Tibial nerve (tissue), 4 donors: ENCODE results near the gene TMEM53. TPM values are rescaled to one million over a fixed set of nuclear protein-coding genes. Genes with fewer than 3 reads are reported as not detected.

ENCODE experiments used
- DNase-seq, 2 donors: peaks; one replicate each; pipeline ENCODE4 v3.0.0-alpha.2; 2019; ENCODE audit warnings: low spot score in 2 of 2
- H3K27ac ChIP-seq, 4 donors: fragments of 200-600 bp; sonication (generic) in 3 of 4; one replicate each; pipeline ENCODE4 v1.5.1; 2017 to 2019; ENCODE audit warnings: mild to moderate bottlenecking in 1 of 4
- H3K27me3 ChIP-seq, 2 donors: fragments of 200-600 bp; sonication (generic) in 1 of 2; one replicate each; pipeline versions ENCODE4 v1.5.1 to v1.6.0; 2017 to 2019
- H3K36me3 ChIP-seq, 3 donors: fragments of 200-600 bp; sonication (generic); one replicate each; pipeline ENCODE4 v1.5.1; 2018 to 2019
- H3K4me1 ChIP-seq, 4 donors: fragments of 200-600 bp; sonication (generic) in 3 of 4; one replicate each; pipeline ENCODE4 v1.5.1; 2017 to 2019
- H3K4me3 ChIP-seq, 4 donors: fragments of 200-600 bp; sonication (generic) in 3 of 4; one replicate each; pipeline ENCODE4 v1.5.1; 2017 to 2019; ENCODE audit warnings: mild to moderate bottlenecking in 1 of 4, moderate library complexity in 1 of 4
- H3K9me3 ChIP-seq, 4 donors: fragments of 200-600 bp; sonication (generic) in 3 of 4; one replicate each; pipeline ENCODE4 v1.5.1; 2017 to 2019
- EP300 ChIP-seq, 2 donors: sonication (generic); formaldehyde crosslinking; IDR thresholded peaks; one replicate each; pipeline ENCODE4 v1.6.1; 2017; ENCODE audit warnings: antibody characterized with exemption in 2 of 2, mild to moderate bottlenecking in 1 of 2
- POLR2A ChIP-seq, 2 donors: fragments of 450-650 bp; IDR thresholded peaks; one replicate each; pipeline ENCODE4 v1.6.1; 2017; ENCODE audit warnings: antibody characterized with exemption in 2 of 2, mild to moderate bottlenecking in 2 of 2, moderate library complexity in 2 of 2
- WGBS, 2 donors: methylation state at CpG; one replicate each; pipeline ENCODE4 v1.1.5; 2018; 5-methylcytosine and 5-hydroxymethylcytosine counted together
- total RNA-seq, 4 donors: library from RNA; depleted of rRNA; stranded (reverse); fragments of >200 nt; gene quantifications; one replicate each; pipeline ENCODE4 v1.1.0, GENCODE V29; 2016
- TF ChIP-seq, protein P1 (sequence below), 5 experiments: fragments of 200-600 bp in 3 of 5; fragments of 450-650 bp in 2 of 5; sonication (generic) in 3 of 5; IDR thresholded peaks; one replicate each; pipeline ENCODE4 v1.5.1; 2016 to 2019; ENCODE audit warnings: antibody characterized with exemption in 5 of 5, mild to moderate bottlenecking in 3 of 5, moderate library complexity in 2 of 5

Gene TMEM53
- total RNA-seq, 4 donors from 2014 or later = 7.2 to 10.5 (median 9.5) TPM

DNA sequence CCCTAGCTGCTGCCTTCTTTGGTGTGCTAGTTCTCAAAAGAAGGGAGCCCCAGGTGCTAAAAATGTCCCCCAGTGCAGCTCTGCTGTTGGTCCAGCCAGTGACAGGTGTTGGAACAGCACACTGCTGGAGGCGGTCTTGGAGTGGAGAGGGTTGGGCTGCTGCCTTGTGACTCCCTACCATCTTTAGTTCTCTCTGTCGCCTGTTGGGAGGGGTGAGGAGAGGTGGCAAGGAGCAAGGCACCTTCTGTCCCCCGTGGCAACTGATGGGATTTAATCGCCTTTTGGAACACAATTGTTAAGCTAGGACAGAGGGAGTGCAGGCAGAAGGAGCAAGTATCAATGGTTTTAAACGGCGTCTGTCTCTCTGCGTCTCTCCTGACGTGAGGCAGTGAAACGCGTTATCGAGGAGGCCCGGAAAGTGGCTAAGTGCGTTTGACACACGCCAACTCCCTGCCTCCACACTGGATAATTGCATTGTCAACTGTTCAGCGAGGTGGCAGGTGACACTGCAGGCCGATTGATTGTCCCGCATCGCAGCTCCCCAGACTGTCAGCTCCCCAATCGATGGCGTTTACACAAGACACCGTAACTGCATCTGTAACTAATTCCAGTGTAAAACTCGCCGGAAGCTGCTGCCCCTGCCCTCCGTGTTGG lies 34.0 kb downstream of the TMEM53 start:
- no peaks in the 10 kb centered on the region for H3K27me3 ChIP-seq

DNA sequence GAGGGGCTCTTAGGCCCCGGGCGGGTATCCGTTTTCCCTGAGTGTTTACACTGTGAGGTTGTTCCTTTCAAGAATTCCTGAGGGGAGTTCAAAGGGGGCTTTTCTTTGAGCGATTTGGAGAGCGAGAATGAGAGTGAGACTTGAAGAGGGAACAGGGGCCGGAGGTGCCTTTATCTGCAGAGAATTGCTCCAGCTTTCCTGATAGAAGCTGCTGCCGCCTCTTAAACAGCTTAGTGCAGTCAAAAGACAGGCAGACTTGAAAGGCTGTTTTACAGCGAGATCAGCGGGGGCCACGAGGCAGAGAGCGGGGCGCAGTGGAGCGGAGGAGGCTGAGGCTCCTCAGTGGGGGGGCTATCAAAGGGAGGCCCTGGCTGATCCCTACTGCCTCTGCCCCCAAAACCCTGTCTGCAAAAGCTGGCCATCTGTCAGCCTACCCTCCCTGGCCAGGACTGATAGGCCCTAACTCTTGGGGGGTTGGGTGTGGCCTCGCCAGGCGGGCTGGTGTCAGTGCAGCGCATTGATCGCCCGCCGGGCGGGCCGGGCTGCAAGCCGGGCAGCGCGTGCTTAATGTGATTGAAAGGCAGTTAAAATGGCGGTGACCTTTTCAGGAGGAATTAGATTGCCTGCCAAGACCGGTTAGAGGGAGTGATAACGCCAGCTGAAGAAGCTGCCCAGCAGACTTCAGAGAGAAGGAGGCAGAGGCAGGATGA lies 36.4 kb downstream of the TMEM53 start:
- H3K4me3 ChIP-seq = no peak overlapping the region
- TF ChIP-seq POLR2A (IDR thresholded peaks at IDR 0.05) = no peak
- TF ChIP-seq EP300 (IDR thresholded peaks at IDR 0.05) = no peak
- TF ChIP-seq, protein P1, sequence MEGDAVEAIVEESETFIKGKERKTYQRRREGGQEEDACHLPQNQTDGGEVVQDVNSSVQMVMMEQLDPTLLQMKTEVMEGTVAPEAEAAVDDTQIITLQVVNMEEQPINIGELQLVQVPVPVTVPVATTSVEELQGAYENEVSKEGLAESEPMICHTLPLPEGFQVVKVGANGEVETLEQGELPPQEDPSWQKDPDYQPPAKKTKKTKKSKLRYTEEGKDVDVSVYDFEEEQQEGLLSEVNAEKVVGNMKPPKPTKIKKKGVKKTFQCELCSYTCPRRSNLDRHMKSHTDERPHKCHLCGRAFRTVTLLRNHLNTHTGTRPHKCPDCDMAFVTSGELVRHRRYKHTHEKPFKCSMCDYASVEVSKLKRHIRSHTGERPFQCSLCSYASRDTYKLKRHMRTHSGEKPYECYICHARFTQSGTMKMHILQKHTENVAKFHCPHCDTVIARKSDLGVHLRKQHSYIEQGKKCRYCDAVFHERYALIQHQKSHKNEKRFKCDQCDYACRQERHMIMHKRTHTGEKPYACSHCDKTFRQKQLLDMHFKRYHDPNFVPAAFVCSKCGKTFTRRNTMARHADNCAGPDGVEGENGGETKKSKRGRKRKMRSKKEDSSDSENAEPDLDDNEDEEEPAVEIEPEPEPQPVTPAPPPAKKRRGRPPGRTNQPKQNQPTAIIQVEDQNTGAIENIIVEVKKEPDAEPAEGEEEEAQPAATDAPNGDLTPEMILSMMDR (IDR thresholded peaks at IDR 0.05) = no peak
- no peaks in the 10 kb centered on the region for H3K9me3 ChIP-seq
- no peaks in the 10 kb centered on the region for H3K27me3 ChIP-seq
- no peak overlapping the region for H3K27ac ChIP-seq
- 70% methylated on average over 27 of the region's 27 CpGs for WGBS, 2 donors
- no peak for DNase-seq
- peaks cover 0 to 48% (median 5%) of the 10 kb centered on the region in 4 donors for H3K4me1 ChIP-seq
- H3K36me3 ChIP-seq = peaks cover 3 to 95% (median 42%) of the 10 kb centered on the region in 3 donors

More for the DNA sequence above, 34.0 kb downstream of the TMEM53 start:
- H3K27ac ChIP-seq = no peak overlapping the region
- 71 to 72% methylated on average over 24 of the region's 24 CpGs for WGBS, 2 donors
- TF ChIP-seq EP300 (IDR thresholded peaks at IDR 0.05) (no peak), POLR2A (IDR thresholded peaks at IDR 0.05) (no peak)
- TF ChIP-seq, protein P1 (IDR thresholded peaks at IDR 0.05) = no peak
- peaks cover 0 to 48% (median 0%) of the 10 kb centered on the region in 4 donors for H3K4me1 ChIP-seq
- peaks cover 3 to 100% (median 42%) of the 10 kb centered on the region in 3 donors for H3K36me3 ChIP-seq
- DNase-seq = no peak
- no peaks in the 10 kb centered on the region for H3K9me3 ChIP-seq
- H3K4me3 ChIP-seq = no peak overlapping the region

DNA sequence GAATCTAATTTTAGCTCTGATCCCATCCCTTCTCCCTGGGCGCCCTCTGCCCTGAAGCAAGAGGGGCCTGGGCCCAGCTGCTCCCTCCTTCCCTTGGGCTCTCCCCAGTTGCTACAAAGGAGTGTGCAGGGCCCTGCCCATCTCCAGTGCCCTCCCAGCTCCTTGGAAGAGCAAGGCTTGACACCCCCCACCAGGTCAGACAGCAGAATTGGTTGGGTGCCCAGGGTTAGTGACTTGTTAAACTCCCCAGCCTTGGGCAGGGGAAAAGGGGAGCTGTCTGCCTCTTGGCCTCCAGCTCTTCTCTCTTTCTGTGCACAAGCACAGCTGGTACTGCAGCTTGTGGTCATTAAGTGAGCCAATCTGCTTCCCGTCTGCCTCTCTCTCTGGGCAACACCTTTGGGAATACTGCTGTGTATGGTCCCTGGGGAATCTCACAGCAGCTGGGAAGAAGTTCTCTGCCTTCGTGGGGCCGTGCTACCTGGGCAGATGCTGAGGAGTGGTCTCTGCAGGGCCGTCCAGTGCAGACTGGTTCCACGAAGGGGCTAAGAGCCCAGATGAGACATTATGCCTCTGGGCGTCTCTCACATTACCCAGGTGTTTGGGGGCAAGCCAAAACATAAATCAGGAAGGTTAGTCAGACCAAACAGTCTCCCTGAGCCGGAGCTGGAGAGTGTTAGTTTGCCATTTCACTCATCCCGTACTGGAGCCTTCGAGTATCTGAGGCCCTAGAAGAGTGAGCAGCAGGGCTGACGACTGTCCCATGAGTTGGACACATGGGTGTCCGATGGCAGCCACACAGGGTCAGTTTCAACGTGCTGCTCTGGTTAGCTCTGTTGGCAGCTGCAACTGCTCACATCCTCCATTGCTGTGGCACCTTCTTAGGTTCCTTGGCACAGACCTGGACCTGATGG lies 37.3 kb downstream of the TMEM53 start:
- 64 to 68% methylated on average over 12 to 13 of the region's 13 CpGs for WGBS, 2 donors

DNA sequence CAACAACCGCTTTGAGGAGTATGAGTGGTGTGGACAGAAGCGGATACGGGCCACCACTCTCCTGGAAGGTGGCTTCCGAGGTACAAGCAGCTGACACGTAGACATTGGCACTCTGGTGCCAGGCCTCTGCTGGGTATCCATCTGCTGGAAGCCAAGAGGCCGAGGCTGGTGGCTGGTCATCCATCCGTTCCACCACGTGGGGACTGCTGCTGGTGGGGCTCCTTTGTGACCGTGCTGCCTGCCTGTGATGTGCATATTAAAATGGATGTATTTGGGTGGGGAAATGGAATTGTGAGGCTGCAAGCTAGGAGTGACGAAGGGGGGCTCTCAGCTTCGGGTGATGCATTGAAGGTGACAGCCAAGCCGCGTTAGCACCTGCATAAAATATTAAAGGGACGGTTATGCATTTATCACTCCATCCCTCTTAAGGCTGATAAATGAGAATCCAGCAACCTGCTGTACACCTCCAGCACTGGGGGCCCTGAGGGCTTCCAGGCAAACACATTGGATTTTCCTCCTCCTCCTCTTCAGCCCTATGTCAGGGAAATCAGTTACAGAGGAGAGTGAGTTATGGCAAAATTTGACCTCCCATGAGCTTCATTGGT lies 38.1 kb downstream of the TMEM53 start:
- TF ChIP-seq, protein P1 (IDR thresholded peaks at IDR 0.05) = no peak
- peaks cover 0 to 45% (median 10%) of the 10 kb centered on the region in 4 donors for H3K4me1 ChIP-seq
- WGBS, 2 donors = 85 to 88% methylated on average over 11 to 14 of the region's 14 CpGs
- H3K9me3 ChIP-seq = no peaks in the 10 kb centered on the region
- peaks cover 3 to 79% (median 33%) of the 10 kb centered on the region in 3 donors for H3K36me3 ChIP-seq
- no peak overlapping the region for H3K4me3 ChIP-seq
- H3K27me3 ChIP-seq = no peaks in the 10 kb centered on the region
- no peak for DNase-seq
- no peak overlapping the region for H3K27ac ChIP-seq

More for the DNA sequence above, 37.3 kb downstream of the TMEM53 start:
- Histone ChIP-seq H3K27me3 (no peaks in the 10 kb centered on the region), H3K27ac (no peak overlapping the region), H3K36me3 (peaks cover 3 to 86% (median 41%) of the 10 kb centered on the region in 3 donors), H3K4me3 (no peak overlapping the region), H3K9me3 (no peaks in the 10 kb centered on the region), H3K4me1 (peaks cover 0 to 47% (median 10%) of the 10 kb centered on the region in 4 donors)
- TF ChIP-seq EP300 (IDR thresholded peaks at IDR 0.05) (no peak), POLR2A (IDR thresholded peaks at IDR 0.05) (no peak)
- TF ChIP-seq, protein P1 (IDR thresholded peaks at IDR 0.05) = no peak
- no peak for DNase-seq
